PC-9 (cell line): ENCODE data around the gene VANGL2.

ENCODE experiments used
- CTCF ChIP-seq: fragments of 200-600 bp; sonication (generic); conservative IDR thresholded peaks from 2 replicates; pipeline ENCODE4 v1.6.1; 2017; ENCODE audit warnings: mixed run types, antibody characterized with exemption, mild to moderate bottlenecking, moderate library complexity
- EZH2 ChIP-seq: fragments of 200-600 bp; sonication (generic); IDR thresholded peaks from 2 replicates; pipeline ENCODE4 v1.8.0; 2017; ENCODE audit warnings: antibody characterized with exemption, low read depth

DNA sequence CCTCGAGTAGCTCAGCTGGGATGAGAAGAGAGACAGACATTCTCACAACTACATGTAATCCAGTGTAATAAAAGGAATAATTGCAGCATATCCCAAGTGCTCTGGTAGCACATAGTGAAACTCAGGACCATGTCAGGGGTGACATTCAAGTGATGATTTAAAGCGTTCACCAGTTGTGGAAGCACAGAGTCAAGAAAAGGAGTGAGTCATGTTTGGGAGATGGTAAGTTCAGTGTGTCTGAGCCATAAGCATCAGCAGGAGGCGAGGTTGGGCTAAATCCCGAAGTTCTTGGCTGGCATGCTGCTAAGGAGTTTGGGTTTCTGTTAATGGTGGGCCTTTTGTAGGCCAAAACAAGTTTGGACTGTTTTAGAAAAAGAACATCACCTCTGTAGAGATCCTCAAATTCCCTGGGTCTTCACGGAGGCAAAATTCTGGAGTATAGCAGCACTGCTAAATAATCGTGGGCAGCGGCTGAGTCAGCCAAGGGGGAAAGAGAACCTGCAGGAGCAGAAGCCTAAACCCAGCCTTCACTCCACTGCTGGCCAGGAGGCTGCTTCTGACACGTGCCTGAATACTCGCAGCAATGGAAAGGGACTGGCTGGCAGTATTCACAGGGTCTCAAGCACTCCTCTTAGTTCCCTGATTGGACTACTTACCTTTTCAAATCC lies 40.7 kb upstream of the VANGL2 start:
- TF ChIP-seq CTCF (no peak), EZH2 (no peak)
